Activated CD8-positive, alpha-beta T cell treated with anti-CD3 and anti-CD28 coated beads, Interleukin-2, amount 10 ng/mL, durations not matched to agents 7 days and 5 days (primary cell): Measurements from ENCODE around the gene CGRRF1. TPM values are rescaled to one million over a fixed set of nuclear protein-coding genes. Genes with fewer than 3 reads are reported as not detected.

Source experiments
- ATAC-seq: fragments of 150-1000 bp; cut with Tn5 transposase; one replicate; pipeline ENCODE4 v1.10.0; 2021; ENCODE audit warnings: moderate library complexity
- CTCF ChIA-PET: fragments of 350-600 bp; sonication (Branson Sonifier 250); formaldehyde crosslinking; loops from one replicate; lab custom pipeline; 2021; ENCODE audit warnings: antibody characterized with exemption; lab: Charles Lee
- POLR2A ChIA-PET: fragments of 350-600 bp; sonication (Branson Sonifier 250); formaldehyde crosslinking; loops from one replicate; lab custom pipeline; 2021; ENCODE audit warnings: antibody characterized with exemption; lab: Charles Lee
- DNase-seq: peaks from one replicate; pipeline ENCODE4 v3.0.0-alpha.2; 2020
- H3K27ac Mint-ChIP-seq: one replicate; pipeline ENCODE4 v1.8.0; 2021; ENCODE audit warnings: mild to moderate bottlenecking, mixed read lengths
- H3K27me3 Mint-ChIP-seq: one replicate; pipeline ENCODE4 v1.8.0; 2021; ENCODE audit warnings: low read depth, mixed read lengths
- H3K36me3 Mint-ChIP-seq: one replicate; pipeline ENCODE4 v1.8.0; 2021; ENCODE audit warnings: low read depth, mixed read lengths
- H3K4me1 Mint-ChIP-seq: one replicate; pipeline ENCODE4 v1.8.0; 2021; ENCODE audit warnings: low read depth, mixed read lengths
- H3K4me3 Mint-ChIP-seq: one replicate; pipeline ENCODE4 v1.8.0; 2021; ENCODE audit warnings: mild to moderate bottlenecking, mixed read lengths
- H3K9me3 Mint-ChIP-seq: one replicate; pipeline ENCODE4 v1.8.0; 2022; ENCODE audit warnings: mixed read lengths; ENCODE audit not compliant: insufficient read depth
- total RNA-seq, 2 experiments: library from RNA; stranded (reverse); gene quantifications; one replicate each; pipeline ENCODE4 v1.2.3, GENCODE V29; 2021

CGRRF1 gene
- total RNA-seq, 2 experiments from 2014 or later: 13.6 to 13.7 TPM

DNA sequence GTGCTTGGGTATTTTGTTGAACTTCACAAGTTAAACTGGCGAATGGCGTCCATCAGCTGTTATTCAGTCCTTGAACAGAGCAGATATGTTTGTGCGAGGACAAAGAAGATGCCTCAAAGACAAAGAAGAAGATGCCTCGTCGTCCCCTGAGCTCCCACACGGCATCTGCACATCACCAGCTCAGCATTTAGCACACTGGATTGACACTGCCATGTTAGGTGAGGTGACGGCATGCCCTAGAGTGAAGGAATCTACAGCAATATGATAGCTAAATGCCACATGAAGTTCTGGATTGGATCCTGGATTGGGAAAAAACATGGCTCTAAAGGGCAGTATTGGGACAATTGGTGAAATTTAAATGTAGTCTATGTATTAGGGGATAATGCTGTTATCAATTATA is 72.6 kb downstream of the CGRRF1 start:
- Mint-ChIP-seq H3K36me3 (peaks cover 3% of the 10 kb centered on the region), H3K9me3 (no peaks in the 10 kb centered on the region), H3K27ac (no peak overlapping the region), H3K4me3 (no peak overlapping the region), H3K27me3 (peaks cover 8% of the 10 kb centered on the region), H3K4me1 (no peaks in the 10 kb centered on the region)
- POLR2A ChIA-PET: no interaction called here
- DNase-seq (no peak), ATAC-seq (no peak)
- CTCF ChIA-PET: interaction anchor here (1.1 to 1.7 kb wide), 5 partner anchors 10 to 192 kb away, joined by 3 to 7 read pairs (median 4); no protein-coding TSS in a partner anchor

DNA sequence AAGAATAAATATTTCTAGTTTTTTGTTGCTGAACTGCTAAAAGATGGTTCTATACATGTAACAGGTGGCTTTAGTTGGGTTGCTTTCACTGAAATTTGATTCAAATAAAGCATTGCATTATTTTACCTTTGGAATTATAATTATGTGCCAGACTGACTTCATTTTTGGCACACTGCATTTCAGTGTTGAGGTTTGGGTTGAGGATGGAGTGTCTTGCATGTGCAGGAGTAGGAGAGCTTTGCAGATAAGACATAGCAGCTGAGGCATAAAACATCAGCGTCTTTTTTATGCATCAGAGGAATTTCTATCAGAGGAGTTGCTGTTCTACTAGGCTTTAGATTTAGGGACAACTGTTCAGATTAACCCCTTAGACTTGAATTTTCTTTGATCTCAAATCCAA is 74.4 kb downstream of the CGRRF1 start:
- DNase-seq: no peak
- Mint-ChIP-seq H3K27me3 (peaks cover 10% of the 10 kb centered on the region), H3K9me3 (no peaks in the 10 kb centered on the region), H3K4me3 (no peak overlapping the region), H3K36me3 (peaks cover 3% of the 10 kb centered on the region), H3K4me1 (no peaks in the 10 kb centered on the region), H3K27ac (no peak overlapping the region)
- ATAC-seq: no peak
- ChIA-PET POLR2A (interaction anchor here (0.9 kb wide), 1 partner anchor 199 kb away, joined by 3 read pairs; no protein-coding TSS in a partner anchor), CTCF (no interaction called here)

DNA sequence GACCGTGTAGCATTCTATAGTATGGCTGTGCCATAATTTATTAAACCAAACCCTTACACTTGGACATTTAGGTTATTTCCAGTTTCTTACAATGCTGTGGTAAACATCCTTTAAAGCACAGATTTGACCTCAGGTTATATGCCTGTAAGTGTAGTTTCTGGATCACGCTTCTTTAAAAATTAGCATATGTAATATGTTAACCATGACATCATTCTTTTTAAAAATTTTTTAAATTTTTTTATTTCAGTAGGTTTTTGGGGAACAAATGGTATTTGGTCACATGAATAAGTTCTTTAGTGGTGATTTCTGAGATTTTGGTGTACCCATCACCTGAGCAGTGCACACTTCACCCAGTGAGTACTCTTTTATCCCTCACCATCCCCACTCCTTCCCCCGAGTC is 75.5 kb downstream of the CGRRF1 start:
- no peaks in the 10 kb centered on the region for H3K4me1 Mint-ChIP-seq
- no peak overlapping the region for H3K4me3 Mint-ChIP-seq
- H3K27ac Mint-ChIP-seq: no peak overlapping the region
- ChIA-PET CTCF (no interaction called here), POLR2A (no interaction called here)
- DNase-seq (no peak), ATAC-seq (no peak)
- H3K36me3 Mint-ChIP-seq: peaks cover 3% of the 10 kb centered on the region
- no peaks in the 10 kb centered on the region for H3K9me3 Mint-ChIP-seq
- peaks cover 13% of the 10 kb centered on the region for H3K27me3 Mint-ChIP-seq

Other genes starting within 250 kb of the CGRRF1 start
- gene CDKN3, start 112.9 kb upstream of the CGRRF1 start, total RNA-seq: 100 to 1,000 TPM; 116 to 123 TPM
- 10 to 100 TPM; 60.5 to 65.1 TPM for gene CNIH1, start 68.5 kb upstream of the CGRRF1 start, total RNA-seq
- gene GMFB, start 20.9 kb upstream of the CGRRF1 start, total RNA-seq: 10 to 100 TPM; 28.1 to 34.1 TPM
- gene SAMD4A, start 57.2 kb downstream of the CGRRF1 start, total RNA-seq: 1 to 10 TPM; 3.6 to 3.9 TPM